Body of pancreas (tissue), 4 donors: ENCODE results near the gene SLC25A21. TPM values are rescaled to one million over a fixed set of nuclear protein-coding genes. Genes with fewer than 3 reads are reported as not detected.
"Not testable (repeated sequence)": the region's sequence is repeated elsewhere in the genome, so short reads cannot be mapped to it uniquely, and the experiment has no call there.

Experiments used
- ATAC-seq: fragments of 150-250 bp; one replicate; pipeline ENCODE4 v1.9.1; 2016
- DNase-seq, 4 donors: peaks; one replicate each; pipeline ENCODE4 v3.0.0-alpha.2; 2019
- H3K27ac ChIP-seq, 4 donors: fragments of 200-600 bp; sonication (generic); 1 replicate in 3 of 4; 2 replicates in 1 of 4; pipeline versions ENCODE4 v1.5.1 to v1.6.1; 2016 to 2019; ENCODE audit warnings: mild to moderate bottlenecking in 1 of 4, mixed read lengths in 1 of 4, moderate library complexity in 1 of 4
- H3K27me3 ChIP-seq, 2 donors: fragments of 200-600 bp; sonication (generic); one replicate each; pipeline ENCODE4 v1.6.0; 2016; ENCODE audit warnings: mild to moderate bottlenecking in 1 of 2
- H3K36me3 ChIP-seq, 2 donors: fragments of 200-600 bp; sonication (generic); replicated peaks in 1 of 2; 2 replicates each; pipeline ENCODE4 v1.5.1; 2016; ENCODE audit warnings: low read depth in 2 of 2; ENCODE audit not compliant: insufficient read depth in 1 of 2
- H3K4me1 ChIP-seq: fragments of 200-600 bp; sonication (generic); one replicate; pipeline ENCODE4 v1.6.0; 2016
- H3K4me3 ChIP-seq, 2 donors: fragments of 200-600 bp; sonication (generic); 1 replicate in 1 of 2; 2 replicates in 1 of 2; pipeline ENCODE4 v1.5.1; 2016 to 2019
- H3K9me3 ChIP-seq, 3 donors: fragments of 200-600 bp; sonication (generic); 1 replicate in 2 of 3; 2 replicates in 1 of 3; pipeline ENCODE4 v1.5.1; 2016
- POLR2A ChIP-seq, 3 donors: fragments of 450-650 bp; IDR thresholded peaks; one replicate each; pipeline ENCODE4 v1.6.1; 2016; ENCODE audit warnings: antibody characterized with exemption in 3 of 3, mild to moderate bottlenecking in 2 of 3
- WGBS, 2 donors: methylation state at CpG; one replicate each; pipeline ENCODE4 v1.1.5; 2017; 5-methylcytosine and 5-hydroxymethylcytosine counted together
- intact Hi-C: fragments of 100-400 bp; cut with DNase I; formaldehyde crosslinking; loops from one replicate; pipeline ENCODE4 v1.15.1; 2023
- total RNA-seq, 2 donors: library from RNA; depleted of rRNA; stranded (reverse); fragments of >200 nt; gene quantifications; one replicate each; pipeline ENCODE4 v1.1.0, GENCODE V29; 2016
- TF ChIP-seq, protein P1 (sequence below), 7 experiments: fragments of 450-650 bp in 4 of 7; fragments of 200-600 bp in 3 of 7; sonication (generic) in 3 of 7; IDR thresholded peaks; one replicate each; pipeline ENCODE4 v1.5.1; 2016 to 2019; ENCODE audit warnings: antibody characterized with exemption in 7 of 7

SLC25A21 gene
- total RNA-seq, 2 donors from 2014 or later: not detected

- H3K4me1 ChIP-seq: no peaks in the 10 kb centered on the region
- no peaks in the 10 kb centered on the region for H3K27me3 ChIP-seq
- no peaks in the 10 kb centered on the region for H3K36me3 ChIP-seq
- intact Hi-C loops: no loop called here
- H3K27ac ChIP-seq: no peak overlapping the region
- no peak overlapping the region for H3K4me3 ChIP-seq
- ATAC-seq (no peak), DNase-seq (no peak)
- no peak for TF ChIP-seq POLR2A (IDR thresholded peaks at IDR 0.05)
- TF ChIP-seq, protein P1, sequence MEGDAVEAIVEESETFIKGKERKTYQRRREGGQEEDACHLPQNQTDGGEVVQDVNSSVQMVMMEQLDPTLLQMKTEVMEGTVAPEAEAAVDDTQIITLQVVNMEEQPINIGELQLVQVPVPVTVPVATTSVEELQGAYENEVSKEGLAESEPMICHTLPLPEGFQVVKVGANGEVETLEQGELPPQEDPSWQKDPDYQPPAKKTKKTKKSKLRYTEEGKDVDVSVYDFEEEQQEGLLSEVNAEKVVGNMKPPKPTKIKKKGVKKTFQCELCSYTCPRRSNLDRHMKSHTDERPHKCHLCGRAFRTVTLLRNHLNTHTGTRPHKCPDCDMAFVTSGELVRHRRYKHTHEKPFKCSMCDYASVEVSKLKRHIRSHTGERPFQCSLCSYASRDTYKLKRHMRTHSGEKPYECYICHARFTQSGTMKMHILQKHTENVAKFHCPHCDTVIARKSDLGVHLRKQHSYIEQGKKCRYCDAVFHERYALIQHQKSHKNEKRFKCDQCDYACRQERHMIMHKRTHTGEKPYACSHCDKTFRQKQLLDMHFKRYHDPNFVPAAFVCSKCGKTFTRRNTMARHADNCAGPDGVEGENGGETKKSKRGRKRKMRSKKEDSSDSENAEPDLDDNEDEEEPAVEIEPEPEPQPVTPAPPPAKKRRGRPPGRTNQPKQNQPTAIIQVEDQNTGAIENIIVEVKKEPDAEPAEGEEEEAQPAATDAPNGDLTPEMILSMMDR (IDR thresholded peaks at IDR 0.05): no peak
- no peaks in the 10 kb centered on the region for H3K9me3 ChIP-seq
These were observed 464.8 kb downstream of the SLC25A21 start for GRCh38 chr14:36707570-36707969.

GRCh38 chr14:36702474-36702873 lies 469.9 kb downstream of the SLC25A21 start:
- no peaks in the 10 kb centered on the region for H3K36me3 ChIP-seq
- no peak overlapping the region for H3K27ac ChIP-seq
- no peaks in the 10 kb centered on the region for H3K9me3 ChIP-seq
- 41 to 51% methylated on average over 2 of the region's 2 CpGs for WGBS, 2 donors
- intact Hi-C loops: no loop called here
- no peak overlapping the region for H3K4me3 ChIP-seq
- H3K4me1 ChIP-seq: no peaks in the 10 kb centered on the region
- no peaks in the 10 kb centered on the region for H3K27me3 ChIP-seq
- TF ChIP-seq, protein P1 (IDR thresholded peaks at IDR 0.05): no peak
- no peak for TF ChIP-seq POLR2A (IDR thresholded peaks at IDR 0.05)
- no peak for DNase-seq
- no peak for ATAC-seq

- no peak overlapping the region for H3K27ac ChIP-seq
- no peaks in the 10 kb centered on the region for H3K36me3 ChIP-seq
- no peak overlapping the region for H3K4me3 ChIP-seq
- no peak for TF ChIP-seq POLR2A (IDR thresholded peaks at IDR 0.05)
- TF ChIP-seq, protein P1 (IDR thresholded peaks at IDR 0.05): no peak
- no peaks in the 10 kb centered on the region for H3K4me1 ChIP-seq
- intact Hi-C loops: no loop called here
- no peak for DNase-seq
- H3K27me3 ChIP-seq: no peaks in the 10 kb centered on the region
- no peaks in the 10 kb centered on the region for H3K9me3 ChIP-seq
- no peak for ATAC-seq
- 23 to 25% methylated on average over 1 of the region's 1 CpG for WGBS, 2 donors
These were observed 471.3 kb downstream of the SLC25A21 start for GRCh38 chr14:36701132-36701531.

DNA sequence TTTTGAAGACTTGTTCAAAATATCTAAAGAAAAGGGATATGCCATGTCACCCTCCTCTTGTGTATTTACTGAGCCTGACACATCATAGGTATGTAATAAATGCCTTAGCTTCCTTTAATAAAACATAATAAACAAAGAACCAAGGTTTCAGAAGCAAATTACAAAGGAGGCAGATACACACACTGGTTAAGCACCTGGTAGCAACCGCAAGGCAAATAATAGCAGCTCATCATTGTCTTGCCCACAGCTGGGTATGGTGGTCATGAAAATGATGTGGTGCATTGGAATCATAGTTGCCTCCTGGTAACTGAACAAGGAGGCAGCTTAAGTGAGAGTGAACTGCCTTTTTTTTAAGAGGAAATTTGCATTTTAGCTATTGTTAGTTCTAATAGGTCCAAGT lies 471.8 kb downstream of the SLC25A21 start:
- Histone ChIP-seq H3K27me3 (no peaks in the 10 kb centered on the region), H3K4me1 (no peaks in the 10 kb centered on the region), H3K27ac (no peak overlapping the region), H3K4me3 (no peak overlapping the region), H3K9me3 (no peaks in the 10 kb centered on the region), H3K36me3 (no peaks in the 10 kb centered on the region)
- DNase-seq (no peak), ATAC-seq (no peak)
- WGBS, 2 donors: 92% methylated on average over 1 of the region's 1 CpG
- TF ChIP-seq, protein P1 (IDR thresholded peaks at IDR 0.05): no peak
- no peak for TF ChIP-seq POLR2A (IDR thresholded peaks at IDR 0.05)
- intact Hi-C loops: no loop called here

DNA sequence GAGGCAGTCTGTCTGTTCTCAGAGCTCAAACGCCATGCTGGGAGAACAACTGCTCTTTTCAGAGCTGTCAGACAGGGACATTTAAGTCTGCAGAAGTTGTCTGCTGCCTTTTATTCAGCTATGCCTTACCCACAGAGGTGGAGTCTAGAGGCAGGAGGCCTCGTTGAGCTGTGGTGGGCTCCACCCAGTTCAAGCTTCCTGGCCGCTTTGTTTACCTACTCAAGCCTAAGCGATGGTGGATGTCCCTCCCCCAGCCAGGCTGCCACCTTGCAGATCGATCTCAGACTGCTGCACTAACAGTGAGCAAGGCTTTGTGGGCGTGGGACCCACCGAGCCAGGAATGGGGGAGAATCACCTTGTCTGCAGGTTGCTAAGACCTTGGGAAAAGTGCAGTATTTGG lies 473.0 kb downstream of the SLC25A21 start:
- H3K27ac ChIP-seq, H3K9me3 ChIP-seq, H3K36me3 ChIP-seq, intact Hi-C loops, H3K27me3 ChIP-seq, H3K4me1 ChIP-seq, ATAC-seq, H3K4me3 ChIP-seq, DNase-seq: not testable (repeated sequence)
- 38 to 55% methylated on average over 5 to 7 of the region's 7 CpGs for WGBS, 2 donors
